Activated CD8-positive, alpha-beta memory T cell treated with anti-CD3 and anti-CD28 coated beads for 48 hours (primary cell): ENCODE results near the gene ACTN2.
A peak's percentile ranks its signal among the peaks of the same experiment; 100 is the strongest.

Experiments
- DNase-seq, 3 experiments: peaks; one replicate each; pipeline ENCODE4 v3.0.0-alpha.2; 2020; ENCODE audit warnings: low read depth in 2 of 3, low spot score in 2 of 3

The ACTN2 gene

DNA sequence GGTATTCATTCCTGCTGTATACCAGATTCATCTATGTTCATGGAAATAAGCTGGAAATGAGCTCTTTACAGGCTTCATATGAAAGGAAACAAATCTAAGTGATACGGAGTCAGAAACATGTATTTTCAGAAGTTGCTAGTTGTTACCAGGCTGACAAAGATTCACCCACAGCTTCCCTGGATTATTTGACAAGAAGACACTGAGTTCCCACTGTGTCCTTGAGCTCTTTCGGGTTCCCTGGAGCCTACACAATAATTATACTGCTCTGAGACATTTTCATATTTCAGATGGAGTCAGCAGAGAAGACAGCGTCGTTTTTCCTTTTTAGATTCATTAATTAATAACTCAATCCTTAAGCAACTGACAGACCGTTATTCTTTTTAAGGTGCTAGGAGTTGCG lies 79.5 kb downstream of the ACTN2 start:
- no peak for DNase-seq

DNA sequence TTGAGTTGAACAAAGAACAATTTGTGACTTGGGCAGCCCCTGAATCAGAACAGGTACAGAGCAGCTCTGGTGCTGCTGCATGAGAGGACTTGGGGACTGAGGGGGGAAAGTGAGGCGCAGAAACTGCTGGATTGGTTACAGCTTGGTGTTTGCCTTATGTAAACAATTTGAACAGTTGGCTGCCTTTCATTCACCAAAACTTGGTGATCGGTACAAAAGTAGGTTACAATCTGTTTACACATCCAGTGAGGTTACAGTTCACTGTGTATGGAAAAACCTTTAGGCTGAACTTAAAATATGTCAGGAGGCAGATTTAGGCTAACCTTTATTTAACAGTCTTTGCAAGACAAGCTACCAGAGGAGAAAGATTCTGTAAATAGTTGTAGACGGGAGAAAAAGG lies 80.2 kb downstream of the ACTN2 start:
- no peak for DNase-seq

DNA sequence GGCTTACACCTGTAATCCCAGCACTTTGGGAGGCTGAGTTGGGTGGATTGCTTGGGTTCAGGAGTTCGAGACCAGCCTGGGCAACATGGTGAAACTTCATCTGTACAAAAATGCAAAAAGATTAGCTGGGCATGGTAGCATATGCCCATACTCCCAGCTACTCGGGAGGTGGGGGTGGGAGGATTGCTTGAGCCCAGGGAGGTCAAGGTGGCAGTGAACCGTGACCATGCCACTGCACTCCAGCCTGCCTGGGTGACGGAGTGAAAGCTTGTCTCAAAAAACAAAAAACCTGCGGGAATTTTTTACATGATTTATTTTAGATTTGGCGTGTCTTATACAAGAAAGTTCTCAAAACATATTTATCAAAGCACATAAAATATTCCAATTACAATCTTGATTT lies 81.0 kb downstream of the ACTN2 start:
- DNase-seq = no peak

DNA sequence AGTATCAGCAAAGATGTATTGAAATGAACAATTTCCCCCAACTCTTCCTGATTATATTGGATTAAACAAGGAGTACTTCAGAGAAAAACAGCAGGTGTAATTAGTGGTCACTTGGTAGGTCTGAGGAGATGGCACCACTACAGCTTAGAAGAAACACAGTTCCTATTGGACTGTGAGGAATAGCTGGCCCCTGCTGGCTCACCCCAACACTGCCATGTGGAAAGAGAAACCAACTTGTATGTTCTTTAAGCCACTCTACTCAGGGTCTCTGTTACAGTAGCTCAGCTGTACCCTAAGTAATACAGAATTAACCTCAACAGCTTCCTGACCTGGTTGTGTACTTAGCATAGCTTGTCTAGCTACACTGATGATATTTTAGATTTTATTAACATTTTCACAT lies 82.3 kb downstream of the ACTN2 start:
- DNase-seq = no peak

DNA sequence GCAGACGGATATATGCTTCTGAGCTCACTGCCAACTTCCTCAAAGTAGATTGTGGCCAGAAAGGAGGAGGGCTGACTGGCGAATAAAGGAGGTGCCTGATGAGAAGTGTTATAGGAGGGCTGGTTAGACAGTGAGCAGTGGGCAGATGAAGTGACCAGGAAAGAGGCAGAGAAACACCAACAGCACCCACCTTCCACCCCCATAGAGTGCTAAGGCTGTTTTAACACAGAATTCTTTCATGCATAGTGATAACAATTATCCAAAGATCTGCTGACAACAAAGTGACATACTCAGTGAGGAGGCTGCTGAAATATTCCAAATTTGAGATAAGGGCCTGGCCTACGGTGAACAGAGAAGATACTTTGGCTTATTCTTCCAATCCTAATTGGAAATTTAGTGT lies 87.6 kb downstream of the ACTN2 start:
- DNase-seq = no peak

DNA sequence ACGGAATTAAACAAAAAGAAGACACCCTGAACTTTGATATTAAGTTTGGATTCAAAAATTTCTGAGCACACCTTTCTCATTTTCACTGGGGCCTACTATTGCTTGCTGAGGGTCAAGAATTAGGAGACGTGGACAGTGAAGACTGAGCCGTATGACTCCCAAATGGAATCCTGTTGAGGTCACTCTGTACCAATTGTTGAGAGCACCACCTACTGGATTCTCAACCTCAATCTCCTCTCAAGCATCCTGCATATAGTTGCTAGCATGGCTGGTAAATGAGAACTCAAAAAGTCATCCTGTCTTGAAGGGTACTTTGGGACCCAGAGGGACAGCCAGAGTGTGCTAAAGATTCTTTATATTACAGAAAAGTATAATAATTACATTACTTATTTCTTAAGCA lies 88.6 kb downstream of the ACTN2 start:
- no peak for DNase-seq

GRCh38 chr1:236779312-236779711 lies 93.0 kb downstream of the ACTN2 start:
- no peak for DNase-seq

- DNase-seq = no peak
These were observed 99.2 kb downstream of the ACTN2 start for GRCh38 chr1:236785477-236785876.

GRCh38 chr1:236786453-236786852 lies 100.2 kb downstream of the ACTN2 start:
- no peak for DNase-seq

- DNase-seq = no peak
These were observed 108.3 kb downstream of the ACTN2 start for GRCh38 chr1:236794585-236795034.

DNA sequence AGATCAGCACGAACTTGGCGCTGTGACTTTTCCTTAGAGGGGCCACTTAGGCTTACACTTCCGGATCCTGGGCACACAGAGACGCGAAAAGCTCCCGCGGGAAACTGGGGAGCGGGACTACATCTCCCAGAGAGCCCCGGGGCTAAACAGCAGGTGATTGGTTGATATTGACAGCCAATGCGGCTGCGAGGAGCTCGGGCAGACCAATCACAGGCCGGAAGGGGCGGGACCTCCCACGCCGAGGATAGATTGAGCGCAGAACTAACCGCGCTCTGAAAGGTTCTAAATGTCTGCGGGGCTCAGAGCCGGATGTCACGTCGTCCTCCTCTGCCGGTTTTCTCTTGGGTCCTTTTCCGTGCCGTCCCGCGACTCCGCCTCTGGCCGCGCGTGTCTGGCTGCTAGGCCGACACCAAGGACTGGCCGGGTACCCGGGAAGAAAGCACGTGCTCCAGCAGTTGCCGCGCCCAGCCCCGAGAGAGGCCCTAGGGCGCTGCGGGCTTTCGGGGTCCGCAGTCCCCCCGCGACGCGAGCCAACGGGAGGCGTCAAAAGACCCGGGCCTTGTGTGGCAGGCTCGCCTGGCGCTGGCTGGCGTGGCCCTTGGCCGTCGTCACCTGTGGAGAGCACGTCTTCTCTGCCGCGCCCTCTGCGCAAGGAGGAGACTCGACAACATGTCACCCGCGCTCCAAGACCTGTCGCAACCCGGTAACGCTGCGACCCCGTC lies 108.9 kb downstream of the ACTN2 start, which contains the start of gene MTR:
MTR (plus strand) TSS at position 258 of the 722 bp plus-strand sequence; CDS start at position 670, 412 bp downstream.
- peak; percentile 64 to 90 (median 84) for DNase-seq

DNA sequence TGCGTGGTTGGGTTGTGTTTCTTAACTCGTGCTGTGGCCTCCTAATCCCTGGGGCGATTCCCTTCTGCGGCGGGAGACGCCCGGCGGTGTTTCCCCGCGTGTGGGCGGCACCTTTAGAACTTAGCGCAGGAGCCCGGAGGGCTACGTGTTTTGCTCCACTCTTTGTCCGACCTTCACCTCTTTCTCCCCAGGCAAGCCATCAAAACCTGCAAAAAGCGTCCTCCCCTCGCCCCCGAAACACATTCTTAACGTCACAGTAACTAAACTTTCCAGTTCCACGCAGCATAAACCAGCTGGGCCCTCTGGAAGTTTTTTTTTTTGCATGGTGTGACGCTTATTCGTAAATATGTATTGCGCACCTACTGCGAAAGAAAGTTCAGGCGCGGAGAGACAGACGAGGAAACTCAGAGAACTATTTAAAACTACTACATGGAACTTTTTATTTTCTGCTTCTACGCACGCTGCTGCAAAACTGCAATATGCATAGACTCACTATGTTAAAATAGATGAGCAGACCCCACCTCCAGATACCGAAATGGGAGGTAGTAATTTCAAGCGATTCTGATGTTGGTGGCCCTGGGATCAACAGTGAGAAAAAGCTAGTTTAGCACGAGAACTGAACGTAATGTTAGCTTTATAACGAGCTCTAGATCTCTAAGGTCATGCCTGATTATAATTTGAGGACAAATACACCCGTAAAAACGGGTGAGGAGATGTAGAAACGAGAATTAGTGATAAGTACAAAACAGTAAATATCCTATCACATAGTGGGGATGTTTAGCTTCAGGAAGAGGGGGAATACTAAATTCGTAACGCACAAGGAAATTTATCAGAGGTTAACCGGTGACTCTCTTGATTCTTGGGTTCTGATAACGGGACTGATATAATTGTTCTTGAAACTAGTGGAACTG lies 109.7 kb downstream of the ACTN2 start:
- peak in 2 of 3 experiments; percentile 36 to 47 for DNase-seq

- no peak for DNase-seq
These were observed 112.7 kb downstream of the ACTN2 start for GRCh38 chr1:236799001-236799400.

DNA sequence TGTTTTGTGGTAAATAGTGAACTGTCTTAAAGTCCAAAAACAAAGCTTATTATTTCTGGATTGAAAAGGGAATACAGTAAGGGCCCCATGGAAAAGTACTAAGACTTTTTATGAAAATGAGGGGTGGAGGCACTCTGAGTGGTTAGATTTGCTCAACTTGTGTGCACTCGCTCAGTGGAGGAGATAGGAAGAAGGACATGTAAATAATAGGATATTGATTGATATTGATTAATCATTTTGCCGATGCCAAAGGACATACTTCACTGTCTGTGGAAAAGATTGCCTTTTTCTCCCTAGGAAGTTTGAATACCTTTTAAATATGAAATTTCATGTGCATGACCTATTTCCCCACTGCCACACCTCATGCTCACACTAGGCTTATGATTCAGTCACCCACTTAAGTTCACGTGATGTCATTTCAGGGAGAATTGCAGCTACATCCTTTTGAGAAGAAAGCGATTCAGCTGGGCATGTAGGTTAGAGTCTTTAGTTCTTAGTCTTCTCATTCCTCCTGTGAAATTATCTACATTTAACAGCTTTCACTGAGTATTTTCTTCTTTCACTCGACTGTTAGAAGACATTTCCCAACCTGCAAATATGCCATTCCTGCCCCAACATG lies 113.8 kb downstream of the ACTN2 start:
- DNase-seq = no peak

DNA sequence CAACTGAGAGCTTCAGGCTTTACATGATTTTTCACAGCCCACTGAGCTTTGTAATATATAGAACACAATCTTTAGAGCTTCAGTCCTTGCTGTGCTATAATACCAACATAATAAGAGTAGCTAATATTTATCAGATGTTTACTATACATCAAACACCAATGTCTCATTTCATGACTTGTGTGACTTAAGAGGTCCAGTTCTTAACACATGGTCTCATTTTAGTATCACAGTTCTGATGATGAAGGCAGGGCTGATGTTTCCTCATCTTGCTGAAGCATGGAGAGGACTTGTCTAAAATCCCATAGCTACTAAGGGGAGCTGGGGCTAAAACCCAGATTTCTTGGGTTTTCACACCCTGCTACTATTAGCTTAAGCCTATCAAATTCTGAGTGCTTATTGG lies 114.3 kb downstream of the ACTN2 start:
- DNase-seq = no peak

GRCh38 chr1:236802264-236802663 lies 116.0 kb downstream of the ACTN2 start:
- no peak for DNase-seq

DNA sequence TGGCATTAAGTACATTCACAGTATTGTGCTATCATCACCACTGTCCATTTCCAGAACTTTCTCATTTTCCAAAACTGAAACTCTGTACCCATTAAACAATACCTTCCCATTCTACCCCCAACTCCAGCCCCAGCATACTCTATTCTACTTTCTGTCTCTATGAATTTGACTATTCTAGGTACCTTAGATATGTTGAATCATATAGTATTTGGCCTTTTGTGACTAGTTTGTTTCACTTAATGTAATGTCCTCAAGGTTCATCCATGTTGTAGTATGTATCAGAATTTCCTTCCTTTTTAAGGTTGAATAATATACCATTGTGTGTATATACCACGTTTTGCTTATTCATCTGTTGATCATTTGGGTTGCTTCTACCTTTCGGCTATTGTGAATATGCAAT lies 120.3 kb downstream of the ACTN2 start:
- DNase-seq = no peak

DNA sequence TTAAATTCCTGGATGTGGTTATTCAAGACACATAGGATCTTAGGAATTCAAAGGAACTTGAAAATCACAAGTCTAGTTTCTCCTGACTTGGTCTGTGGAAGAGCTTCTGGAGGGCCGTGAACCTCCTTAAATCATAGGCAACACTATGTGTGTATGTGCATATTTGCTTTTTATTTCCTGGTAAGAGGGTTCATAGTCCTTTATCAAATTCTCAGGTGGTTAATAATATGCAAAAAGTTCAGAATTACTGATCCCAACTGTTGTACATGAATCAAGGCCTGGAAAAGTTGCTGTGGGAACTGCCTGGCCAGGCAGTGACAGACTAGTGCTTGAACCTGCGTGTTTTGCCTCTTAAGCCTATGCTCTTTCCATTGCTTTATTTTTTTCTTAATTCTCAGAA lies 121.7 kb downstream of the ACTN2 start:
- DNase-seq = no peak

DNA sequence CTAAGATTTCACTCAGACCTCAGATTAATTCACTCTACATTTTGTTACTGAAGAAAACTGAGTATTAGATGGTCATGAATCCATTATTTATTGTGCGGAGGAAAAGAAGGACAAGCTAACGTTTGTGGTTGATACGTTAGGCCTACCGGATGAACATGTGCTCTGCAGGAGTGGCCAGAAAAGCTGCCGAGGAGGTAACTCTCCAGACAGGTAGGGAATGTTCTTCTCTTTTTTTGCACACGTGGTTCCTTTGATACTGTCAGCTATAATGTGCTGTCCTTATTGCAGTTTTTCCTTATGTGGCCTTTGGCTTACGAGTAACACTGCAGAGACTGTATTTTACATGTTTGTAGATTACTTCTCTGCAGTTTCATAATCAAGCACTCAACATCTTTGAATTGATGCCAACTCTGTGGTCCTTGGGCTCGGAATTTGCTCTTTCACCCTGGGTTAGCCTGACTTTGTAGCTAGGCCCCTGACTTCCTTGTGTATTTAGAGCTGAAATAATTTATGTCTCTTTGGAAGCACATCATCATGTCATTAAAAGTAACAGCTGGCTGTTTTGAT lies 122.3 kb downstream of the ACTN2 start:
- no peak for DNase-seq

DNA sequence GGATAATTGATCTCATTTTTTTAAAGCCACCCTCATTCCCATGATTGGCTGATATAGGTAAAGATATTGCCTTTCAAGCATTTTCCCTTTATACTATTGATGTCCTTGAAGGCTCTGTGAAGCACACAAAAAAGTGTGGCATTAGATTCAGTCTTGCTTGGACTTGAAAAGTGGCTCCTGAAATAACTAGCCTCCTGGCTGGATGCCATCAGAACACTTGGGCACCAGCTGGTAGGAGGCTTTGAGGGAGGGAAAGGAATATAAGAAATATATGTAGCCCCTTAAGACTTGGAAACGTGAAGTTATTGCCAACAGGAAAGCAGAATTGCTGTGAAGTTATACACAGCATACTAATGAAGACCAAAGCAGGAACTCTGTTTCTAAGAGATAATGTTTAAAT lies 122.8 kb downstream of the ACTN2 start:
- DNase-seq = no peak

DNA sequence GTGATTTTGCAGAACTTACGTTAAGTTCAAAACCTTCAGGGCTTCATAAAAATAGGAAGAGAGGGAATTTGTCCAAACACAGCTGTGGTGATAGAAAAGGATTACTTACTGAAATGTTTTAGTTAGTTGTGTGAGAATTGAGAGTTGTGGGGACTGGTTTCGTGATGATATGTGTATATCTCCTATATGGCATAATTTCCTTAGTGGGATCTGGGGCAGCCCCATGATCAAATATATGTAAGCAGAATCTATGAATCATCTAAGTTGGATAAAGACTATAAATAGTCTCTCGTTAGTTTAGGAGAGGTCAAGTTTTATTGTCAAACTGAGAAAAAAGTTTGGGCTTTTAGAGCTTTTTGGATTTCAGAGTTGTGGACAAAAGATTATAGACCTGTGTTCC lies 123.7 kb downstream of the ACTN2 start:
- DNase-seq = no peak
